ENCODE data around the gene CD28.

CD28 gene

DNA sequence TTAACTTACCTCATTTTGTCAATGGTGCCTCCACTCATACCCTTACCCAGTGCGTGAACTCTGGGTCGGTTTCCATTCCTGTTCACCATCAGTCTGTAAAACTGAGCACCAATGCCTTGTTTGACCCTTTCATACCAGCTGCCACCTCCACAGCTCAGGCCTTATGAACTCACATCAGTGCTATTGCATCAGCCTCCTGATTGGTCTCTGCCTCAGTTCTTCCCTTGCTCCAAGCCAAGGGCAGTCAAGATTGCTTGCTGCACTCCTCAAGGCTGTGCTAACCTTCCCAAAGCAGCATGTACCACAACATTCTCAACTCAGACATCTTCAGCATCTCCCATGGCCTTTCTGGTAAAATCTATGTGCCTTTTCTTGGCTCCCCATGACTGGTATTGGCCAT, 9.3 kb downstream of the CD28 start:
- DNase-seq (ENCODE audit: low read depth): no peak

- DNase-seq (ENCODE audit: low read depth): no peak
These were observed 11.6 kb downstream of the CD28 start for GRCh38 chr2:203718087-203718486.

- no peak for DNase-seq (ENCODE audit: low read depth)
These were observed 13.3 kb downstream of the CD28 start for GRCh38 chr2:203719456-203720410.

GRCh38 chr2:203720915-203721672, 14.7 kb downstream of the CD28 start:
- no peak for DNase-seq (ENCODE audit: low read depth)

DNA sequence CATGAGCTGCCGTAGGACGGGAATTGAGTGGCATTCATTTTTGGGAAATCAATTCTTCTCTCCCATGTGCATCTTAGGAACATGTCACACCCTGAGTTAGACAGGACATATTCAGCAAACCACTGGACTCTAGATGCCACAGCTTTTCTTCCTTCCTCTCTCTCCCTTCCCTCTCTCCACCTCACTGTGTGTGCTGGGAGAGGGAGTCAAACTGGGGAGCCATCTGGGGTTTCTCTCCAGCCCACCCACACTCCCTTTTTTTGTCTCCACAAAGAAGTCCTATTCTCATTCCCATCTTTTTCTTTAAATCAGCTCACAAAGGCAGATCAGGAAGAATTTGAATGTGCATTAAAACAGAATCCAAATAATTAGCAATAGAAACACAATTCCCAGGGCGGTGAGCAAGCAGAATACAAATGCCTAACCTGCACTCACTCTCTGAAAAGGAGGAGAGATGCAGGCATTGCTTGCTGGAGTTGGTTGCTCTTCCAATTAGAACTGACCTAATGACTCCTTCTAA, 15.4 kb downstream of the CD28 start:
- DNase-seq (ENCODE audit: low read depth): no peak

GRCh38 chr2:203722411-203722810, 16.0 kb downstream of the CD28 start:
- DNase-seq (ENCODE audit: low read depth): no peak

DNA sequence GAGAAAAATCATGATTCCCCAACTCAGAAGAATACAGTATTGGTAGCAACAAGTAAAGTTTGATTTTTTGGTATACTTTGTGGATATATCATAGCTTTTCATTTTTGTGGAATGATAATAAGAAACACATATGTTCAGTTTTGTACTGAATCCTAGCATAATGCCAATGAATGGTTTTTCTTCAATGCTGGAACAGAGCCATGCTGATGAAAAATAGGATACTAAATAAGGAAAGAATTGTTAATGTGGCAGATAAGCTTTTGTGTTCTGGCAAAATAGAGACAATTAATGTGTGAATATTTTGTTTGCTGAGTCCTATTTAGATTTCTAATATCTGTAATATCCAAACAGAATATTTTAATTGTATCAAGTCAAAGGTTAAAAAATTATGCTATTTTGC, 21.9 kb downstream of the CD28 start:
- no peak for DNase-seq (ENCODE audit: low read depth)

- DNase-seq (ENCODE audit: low read depth): no peak
These were observed 23.8 kb downstream of the CD28 start for GRCh38 chr2:203730076-203730729.

DNA sequence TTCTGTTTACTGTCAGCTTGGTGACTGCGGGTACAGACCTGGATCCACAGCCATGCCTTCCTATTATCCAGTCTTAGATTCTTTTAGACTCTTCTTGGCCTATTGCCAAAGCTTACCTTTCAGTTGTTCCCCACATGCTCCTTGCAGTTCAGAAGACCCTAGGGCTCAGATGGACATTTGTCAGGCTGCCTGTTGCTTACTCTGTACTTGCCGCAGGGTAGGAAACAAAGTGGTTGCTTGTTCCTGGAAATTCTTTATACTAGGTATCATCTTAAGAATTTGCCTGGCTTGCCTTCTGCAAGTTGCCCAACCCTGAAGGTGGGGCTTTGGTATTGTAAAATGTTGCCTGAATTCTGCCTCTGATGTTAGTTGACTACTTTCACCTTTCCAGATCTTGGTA, 24.4 kb downstream of the CD28 start:
- DNase-seq (ENCODE audit: low read depth): no peak

DNA sequence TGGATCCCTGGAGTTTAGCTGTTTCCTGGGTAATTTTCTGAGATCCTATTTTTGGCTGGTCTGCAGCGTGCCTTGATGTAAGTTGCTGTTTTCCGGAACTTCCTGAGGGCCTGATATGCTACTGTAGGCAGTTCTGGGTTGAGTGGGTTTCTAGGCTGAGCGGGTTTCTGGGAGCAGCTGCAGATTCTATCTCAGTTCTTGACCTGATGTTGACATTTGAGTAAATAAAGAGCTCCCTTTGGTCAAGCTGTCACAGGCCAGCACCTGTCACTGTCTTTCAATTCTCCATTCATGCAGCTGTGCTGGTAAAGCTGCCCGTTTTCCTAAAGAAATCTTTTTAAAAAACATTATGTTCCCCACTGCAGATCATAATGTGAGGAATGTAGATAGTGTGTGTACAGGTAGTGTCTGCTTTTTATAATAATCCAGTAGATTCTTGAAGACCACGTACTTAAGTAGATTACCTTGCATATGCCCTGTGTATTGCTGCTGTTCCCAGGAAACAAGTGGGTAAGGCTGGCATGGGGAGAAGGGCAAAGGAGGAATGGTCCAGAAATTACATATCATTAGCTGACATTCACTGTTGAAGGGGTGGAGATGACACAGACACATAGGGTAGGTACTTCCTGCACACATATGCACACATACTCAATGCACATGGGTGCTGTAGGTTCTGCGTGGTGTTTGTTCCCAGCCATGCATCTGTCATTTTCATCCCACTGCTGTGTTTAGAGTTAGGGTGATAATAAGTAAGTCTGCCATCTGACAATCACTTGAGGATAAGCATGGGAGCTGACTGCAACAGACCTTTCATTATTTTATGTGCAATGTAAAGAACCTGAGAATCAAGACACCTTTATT, 25.9 kb downstream of the CD28 start:
- DNase-seq (ENCODE audit: low read depth): no peak

GRCh38 chr2:203732953-203733510, 26.6 kb downstream of the CD28 start:
- no peak for DNase-seq (ENCODE audit: low read depth)

DNA sequence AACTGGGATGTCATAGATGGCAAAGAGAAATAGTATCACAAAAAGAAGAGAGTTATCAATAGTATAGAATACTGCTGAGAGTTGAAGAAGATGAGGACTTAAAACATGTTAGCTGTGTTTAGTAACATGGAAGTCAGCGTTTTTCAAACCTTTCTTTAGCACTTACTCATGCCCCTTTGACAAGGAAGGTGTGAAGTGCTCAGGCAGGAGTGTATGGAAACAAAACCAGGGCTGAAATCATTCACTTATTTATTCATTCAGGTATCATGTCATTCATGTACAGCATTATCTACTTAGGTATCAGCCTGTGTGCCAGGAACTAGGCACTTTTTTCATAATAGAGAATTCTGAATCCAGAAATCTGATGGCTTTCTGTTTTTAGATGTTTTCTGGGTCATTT, 27.2 kb downstream of the CD28 start:
- no peak for DNase-seq (ENCODE audit: low read depth)

GRCh38 chr2:203734276-203734983, 28.0 kb downstream of the CD28 start:
- no peak for DNase-seq (ENCODE audit: low read depth)

DNA sequence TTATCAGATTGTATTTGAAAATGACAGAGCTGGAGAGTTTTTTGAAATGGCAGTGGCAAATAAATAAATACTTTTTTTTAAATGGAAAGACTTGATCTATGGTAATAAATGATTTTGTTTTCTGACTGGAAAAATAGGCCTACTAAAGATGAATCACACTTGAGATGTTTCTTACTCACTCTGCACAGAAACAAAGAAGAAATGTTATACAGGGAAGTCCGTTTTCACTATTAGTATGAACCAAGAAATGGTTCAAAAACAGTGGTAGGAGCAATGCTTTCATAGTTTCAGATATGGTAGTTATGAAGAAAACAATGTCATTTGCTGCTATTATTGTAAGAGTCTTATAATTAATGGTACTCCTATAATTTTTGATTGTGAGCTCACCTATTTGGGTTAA, 30.9 kb downstream of the CD28 start:
- no peak for DNase-seq (ENCODE audit: low read depth)

DNA sequence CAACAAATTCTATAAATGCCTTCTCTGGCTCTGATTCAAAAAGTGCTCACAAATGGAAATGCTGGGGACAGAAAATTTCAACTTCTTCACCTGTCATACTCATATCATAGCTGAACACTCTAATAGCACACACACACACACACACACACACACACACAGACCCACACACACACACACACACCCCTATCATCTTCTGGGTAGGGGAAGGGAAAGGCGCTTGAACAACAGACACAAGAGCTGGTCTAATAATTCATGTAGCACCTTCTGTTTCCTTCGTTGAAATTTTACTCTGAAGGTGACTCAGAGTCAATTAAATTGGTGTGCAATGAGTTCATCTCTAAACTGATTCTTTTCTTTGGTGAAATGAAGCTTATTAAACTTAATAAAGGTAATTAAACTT, 32.9 kb downstream of the CD28 start:
- DNase-seq (ENCODE audit: low read depth): no peak

DNA sequence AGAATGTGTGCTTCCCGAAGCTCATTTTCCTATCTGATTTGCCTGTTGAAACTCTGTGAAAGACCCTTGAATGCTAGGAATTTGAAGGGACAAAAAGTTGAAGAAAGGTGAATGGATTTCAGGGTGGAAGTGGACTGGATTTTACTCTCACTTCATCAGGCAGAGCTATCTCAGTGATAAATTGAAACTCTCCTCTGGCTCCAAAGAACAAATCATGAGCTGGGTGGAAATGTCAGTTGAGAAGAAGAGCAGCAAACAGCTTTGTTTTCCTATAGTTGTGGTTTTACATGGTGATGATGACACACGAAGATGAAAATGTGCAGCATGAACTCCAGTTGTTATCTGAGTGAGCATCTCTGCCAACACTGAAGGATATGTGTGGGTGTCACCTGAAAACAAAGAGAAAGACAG, 34.4 kb downstream of the CD28 start:
- DNase-seq (ENCODE audit: low read depth): no peak

DNA sequence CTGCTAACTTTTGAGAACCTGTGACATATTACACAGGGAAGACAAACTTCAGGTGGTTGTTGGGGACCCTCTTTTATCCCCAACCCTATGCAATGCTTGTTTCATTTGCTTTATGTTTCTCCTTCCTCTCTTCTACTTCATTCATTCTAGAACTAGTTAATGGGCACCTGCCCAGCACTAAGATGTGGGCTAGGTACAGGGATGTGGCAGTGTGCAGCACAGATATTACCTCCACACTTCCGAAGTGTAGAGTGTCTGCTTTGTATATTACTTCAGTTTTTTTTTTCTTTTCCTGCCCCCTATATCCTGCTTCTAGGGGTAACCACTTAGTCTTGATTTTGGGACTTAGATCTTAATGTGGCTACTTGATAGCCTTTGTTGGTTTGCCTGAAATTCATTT, 35.1 kb downstream of the CD28 start:
- no peak for DNase-seq (ENCODE audit: low read depth)

DNA sequence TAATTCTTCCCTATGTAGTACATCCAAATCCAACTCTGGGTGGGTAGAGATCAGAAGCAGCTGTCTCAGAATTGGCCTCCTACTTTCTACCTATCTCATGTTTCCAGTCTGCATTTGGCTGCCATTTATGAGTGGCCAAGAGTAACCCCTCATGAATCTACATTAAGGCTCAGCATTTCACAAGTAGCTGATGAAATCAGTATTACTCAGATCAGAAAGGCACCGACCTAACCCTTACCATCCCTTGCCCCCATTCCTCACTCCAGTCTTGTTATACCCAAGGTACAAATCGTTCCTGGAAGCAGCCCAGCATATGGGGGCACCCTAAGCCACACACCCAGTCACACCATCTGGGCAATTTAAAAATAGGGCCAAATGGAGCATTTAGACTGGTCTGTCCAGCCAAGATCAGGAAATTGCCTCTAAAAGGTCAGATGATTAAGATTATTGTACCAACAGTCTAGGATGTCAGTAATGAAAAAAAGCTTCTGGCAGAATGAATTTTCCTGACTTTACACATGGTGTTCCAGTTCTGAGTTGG, 37.1 kb downstream of the CD28 start:
- DNase-seq (ENCODE audit: low read depth): no peak

DNA sequence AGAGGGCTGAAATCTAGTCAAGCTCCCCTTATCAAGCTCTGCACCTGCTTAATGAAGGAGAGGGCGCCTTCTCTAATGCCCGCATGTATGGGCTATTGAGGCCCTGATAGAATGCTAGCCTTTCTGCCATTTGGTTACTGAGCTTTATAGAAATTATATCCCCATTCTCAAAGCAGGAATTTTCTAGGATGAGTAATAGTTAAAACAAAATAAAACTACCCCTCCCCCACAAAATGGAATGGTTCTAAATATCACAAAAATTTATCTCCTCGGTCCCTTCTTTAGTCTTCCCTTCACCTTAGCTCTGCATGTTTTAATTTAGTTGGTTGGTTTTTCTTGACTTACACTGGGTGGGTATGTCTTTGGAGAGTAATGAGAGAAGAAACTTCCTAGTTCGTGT, 37.7 kb downstream of the CD28 start:
- DNase-seq (ENCODE audit: low read depth): no peak

DNA sequence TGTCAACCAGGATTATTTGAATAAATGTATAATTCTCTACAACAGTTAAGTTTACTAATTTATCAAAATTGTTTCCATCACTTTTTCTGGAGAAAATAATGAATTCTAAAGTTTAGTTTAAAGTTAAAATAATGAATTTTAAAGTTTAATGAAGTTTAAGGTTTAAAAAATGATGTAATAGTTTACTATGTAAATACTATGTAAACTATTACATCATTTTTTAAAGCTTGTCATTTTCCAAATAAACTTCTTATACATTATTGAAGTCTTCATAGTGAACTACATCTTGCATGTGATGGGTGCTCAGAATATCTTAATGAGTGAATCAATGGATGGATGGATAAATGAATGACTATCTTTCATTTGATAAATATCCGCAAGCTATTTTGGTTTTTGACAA, 38.8 kb downstream of the CD28 start:
- DNase-seq (ENCODE audit: low read depth): no peak
